ENCODE data around the gene EBLN2. TPM values are rescaled to one million over a fixed set of nuclear protein-coding genes. Genes with fewer than 3 reads are reported as not detected.

Gene EBLN2
- total and polyA plus RNA-seq, 9 of the 15 experiments (the other 6 are each of a cell fraction or from before 2014, with no cell fraction given), result 0.39 to 4.6 (median 2.2) TPM

- H3K27ac ChIP-seq (ENCODE audit: extremely low read depth, low read depth, low read length), result no peak overlapping the region
- 0% methylated on average over 2 of the region's 2 CpGs for WGBS (ENCODE audit: insufficient coverage, low coverage, missing lambda C conversion rate)
- no peak overlapping the region for H3K9ac ChIP-seq (ENCODE audit: insufficient read depth in 1 of 2, low read depth in 2 of 2, low read length in 2 of 2)
- H2AFZ ChIP-seq (ENCODE audit: low read depth, low read length), result no peak overlapping the region
- no peak for FAIRE-seq
- in situ Hi-C loops (cut with MboI) (loop anchor here (10.0 kb wide), 1 partner anchor 403 kb away; no protein-coding TSS in a partner anchor), intact Hi-C loops (cut with micrococcal nuclease) (loop anchor here (1.0 to 10.0 kb wide), 5 partner anchors 73 to 401 kb away; no protein-coding TSS in a partner anchor)
- BruUV-seq (replicated peaks), result no TSS peak
- H3K4me3 ChIP-seq, result no peak overlapping the region
- CTCF ChIA-PET (ENCODE audit: low intra/inter-chr PET ratio), result interaction anchor here (2.2 to 2.8 kb wide), 2 partner anchors 331 to 401 kb away, joined by 13 to 19 read pairs; no protein-coding TSS in a partner anchor
- no peak for ATAC-seq
- no peak for DNase-seq (ENCODE audit: extremely low read depth in 1 of 4, low spot score in 3 of 4)
- H3K36me3 ChIP-seq (ENCODE audit: control insufficient read depth, insufficient read depth, low read length), result no peaks in the 10 kb centered on the region
- no peaks in the 10 kb centered on the region for H3K9me1 ChIP-seq (ENCODE audit: control insufficient read depth, insufficient read depth, low read length)
- no peaks in the 10 kb centered on the region; a peak in 1 of 5 replicates for H3K4me1 ChIP-seq (replicated peaks in 1 of 2; ENCODE audit: control insufficient read depth in 2 of 2, insufficient read depth in 2 of 2, low read length in 2 of 2)
- H3K4me2 ChIP-seq (ENCODE audit: insufficient read depth, low read length), result no peak overlapping the region
- peaks cover 2 to 29% of the 10 kb centered on the region in 2 experiments; a peak in 2 of 5 replicates for H3K27me3 ChIP-seq (ENCODE audit: control insufficient read depth in 2 of 2, insufficient read depth in 2 of 2, low read length in 2 of 2)
- POLR2A ChIA-PET, result no interaction called here
- H3K9me3 ChIP-seq (replicated peaks; ENCODE audit: control insufficient read depth, insufficient read depth, low read depth, low read length), result peaks cover 3% of the 10 kb centered on the region; the same call in 1 of the 2 replicates
- H3K79me2 ChIP-seq (ENCODE audit: control insufficient read depth, insufficient read depth, low read length), result no peaks in the 10 kb centered on the region
- H4K20me1 ChIP-seq (replicated peaks; ENCODE audit: control insufficient read depth, insufficient read depth, low read length), result no peaks in the 10 kb centered on the region; the same call in 1 of the 2 replicates
- TF ChIP-seq RBBP5 (IDR thresholded peaks at IDR 0.05; ENCODE audit: borderline replicate concordance, insufficient read depth, low read length, poor library complexity, severe bottlenecking), result no peak
- TF ChIP-seq HDAC3 (IDR thresholded peaks at IDR 0.05; ENCODE audit: borderline replicate concordance, partially characterized antibody), result no peak
- no peak for TF ChIP-seq KDM1A (IDR thresholded peaks at IDR 0.05)
- no peak for TF ChIP-seq TEAD1 (CRISPR knock-in tag; IDR thresholded peaks at IDR 0.05)
- no peak for TF ChIP-seq THRAP3 (IDR thresholded peaks at IDR 0.05; ENCODE audit: borderline replicate concordance)
- no peak for TF ChIP-seq NR2C1 (IDR thresholded peaks at IDR 0.05)
- no peak for TF ChIP-seq NR2C1 (tag; IDR thresholded peaks at IDR 0.05)
- TF ChIP-seq RBFOX2 (IDR thresholded peaks at IDR 0.05; ENCODE audit: low read depth, low read length), result no peak
These were observed 40.4 kb downstream of the EBLN2 start for GRCh38 chr3:73101881-73102280.

All from K562 (cell line).